ENCODE results near the gene SENP8. TPM values are rescaled to one million over a fixed set of nuclear protein-coding genes. Genes with fewer than 3 reads are reported as not detected.

The SENP8 gene
- total RNA-seq, 6 experiments from 2014 or later: 3.4 to 4.8 (median 3.8) TPM

DNA sequence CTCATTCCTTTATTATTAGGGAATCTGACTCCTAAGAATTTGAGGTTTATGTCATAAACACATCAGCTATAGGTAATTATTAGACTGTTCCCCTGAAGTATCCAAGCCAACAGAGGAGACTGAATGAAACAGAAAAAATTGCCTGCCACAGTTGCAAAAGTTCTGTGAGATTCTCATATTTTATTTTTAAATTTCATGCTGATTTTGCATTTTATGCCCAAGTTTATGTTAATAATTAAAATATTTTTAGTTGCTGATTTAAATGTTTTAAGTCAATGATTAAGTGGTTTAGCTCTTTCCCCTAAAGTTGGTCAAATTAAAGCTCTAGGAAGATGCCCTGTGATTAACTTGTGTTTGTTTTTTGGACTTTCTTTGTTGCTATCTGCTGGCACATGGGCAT lies 10.2 kb downstream of the SENP8 start:
- no peak for DNase-seq
- Mint-ChIP-seq H3K27me3 (ENCODE audit: insufficient read depth) (no peaks in the 10 kb centered on the region), H3K4me1 (ENCODE audit: low read depth) (no peaks in the 10 kb centered on the region), H3K36me3 (ENCODE audit: low read depth) (no peaks in the 10 kb centered on the region), H3K27ac (no peak overlapping the region), H3K4me3 (no peak overlapping the region), H3K9me3 (no peaks in the 10 kb centered on the region)
- TF ChIP-seq, protein P1, sequence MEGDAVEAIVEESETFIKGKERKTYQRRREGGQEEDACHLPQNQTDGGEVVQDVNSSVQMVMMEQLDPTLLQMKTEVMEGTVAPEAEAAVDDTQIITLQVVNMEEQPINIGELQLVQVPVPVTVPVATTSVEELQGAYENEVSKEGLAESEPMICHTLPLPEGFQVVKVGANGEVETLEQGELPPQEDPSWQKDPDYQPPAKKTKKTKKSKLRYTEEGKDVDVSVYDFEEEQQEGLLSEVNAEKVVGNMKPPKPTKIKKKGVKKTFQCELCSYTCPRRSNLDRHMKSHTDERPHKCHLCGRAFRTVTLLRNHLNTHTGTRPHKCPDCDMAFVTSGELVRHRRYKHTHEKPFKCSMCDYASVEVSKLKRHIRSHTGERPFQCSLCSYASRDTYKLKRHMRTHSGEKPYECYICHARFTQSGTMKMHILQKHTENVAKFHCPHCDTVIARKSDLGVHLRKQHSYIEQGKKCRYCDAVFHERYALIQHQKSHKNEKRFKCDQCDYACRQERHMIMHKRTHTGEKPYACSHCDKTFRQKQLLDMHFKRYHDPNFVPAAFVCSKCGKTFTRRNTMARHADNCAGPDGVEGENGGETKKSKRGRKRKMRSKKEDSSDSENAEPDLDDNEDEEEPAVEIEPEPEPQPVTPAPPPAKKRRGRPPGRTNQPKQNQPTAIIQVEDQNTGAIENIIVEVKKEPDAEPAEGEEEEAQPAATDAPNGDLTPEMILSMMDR (IDR thresholded peaks at IDR 0.05): no peak

GRCh38 chr15:72130272-72130671 lies 12.1 kb downstream of the SENP8 start:
- Mint-ChIP-seq H3K36me3 (ENCODE audit: low read depth) (no peaks in the 10 kb centered on the region), H3K9me3 (no peaks in the 10 kb centered on the region), H3K27me3 (ENCODE audit: insufficient read depth) (no peaks in the 10 kb centered on the region; the same call in 1 of the 2 replicates), H3K27ac (no peak overlapping the region), H3K4me1 (ENCODE audit: low read depth) (no peaks in the 10 kb centered on the region), H3K4me3 (no peak overlapping the region)
- TF ChIP-seq, protein P1 (IDR thresholded peaks at IDR 0.05): no peak
- DNase-seq: no peak

DNA sequence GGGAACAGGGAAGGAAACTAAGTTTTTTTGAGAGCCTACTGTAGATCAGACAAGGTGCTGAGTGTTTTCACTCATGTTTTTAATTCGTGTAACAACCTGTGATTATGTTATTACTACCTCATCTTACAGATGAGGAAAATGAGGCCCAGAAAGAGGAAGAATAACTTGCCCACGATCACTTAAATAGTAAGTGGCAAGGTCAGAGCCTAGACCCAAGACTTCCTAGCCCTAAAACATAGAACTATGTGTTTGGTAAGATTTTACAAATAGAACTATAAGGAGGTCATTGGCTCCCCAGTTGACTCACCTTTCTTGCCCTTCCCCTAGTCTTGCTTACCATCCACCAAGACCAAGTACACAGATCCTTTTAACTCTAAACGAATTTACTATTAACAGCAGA lies 13.7 kb downstream of the SENP8 start:
- no peak overlapping the region for H3K27ac Mint-ChIP-seq
- no peaks in the 10 kb centered on the region; the same call in 1 of the 2 replicates for H3K27me3 Mint-ChIP-seq (ENCODE audit: insufficient read depth)
- no peaks in the 10 kb centered on the region for H3K36me3 Mint-ChIP-seq (ENCODE audit: low read depth)
- peaks cover 9% of the 10 kb centered on the region for H3K4me1 Mint-ChIP-seq (ENCODE audit: low read depth)
- no peak overlapping the region for H3K4me3 Mint-ChIP-seq
- H3K9me3 Mint-ChIP-seq: no peaks in the 10 kb centered on the region
- DNase-seq: no peak
- TF ChIP-seq, protein P1 (IDR thresholded peaks at IDR 0.05): no peak

DNA sequence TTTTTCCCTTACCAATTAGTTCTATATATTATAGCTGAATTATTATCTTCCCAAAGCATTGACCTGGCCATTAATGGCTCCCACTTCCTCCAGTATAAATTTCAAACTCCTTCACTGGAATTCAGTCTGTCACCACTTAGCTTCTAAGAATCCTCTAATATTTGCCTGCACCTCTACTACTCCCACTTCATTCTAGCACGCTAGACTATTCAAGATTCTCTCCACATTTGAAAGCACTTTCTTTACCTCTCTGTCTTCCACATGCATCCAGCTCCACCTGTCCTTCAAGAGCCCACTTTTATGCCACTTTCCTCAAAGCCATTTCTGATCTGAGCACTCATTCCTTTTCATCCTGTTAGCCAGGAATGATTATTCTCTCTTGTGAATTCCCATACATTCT lies 15.0 kb downstream of the SENP8 start:
- no peak for DNase-seq
- no peaks in the 10 kb centered on the region for H3K9me3 Mint-ChIP-seq
- TF ChIP-seq, protein P1 (IDR thresholded peaks at IDR 0.05): no peak
- no peak overlapping the region for H3K4me3 Mint-ChIP-seq
- no peaks in the 10 kb centered on the region; the same call in 1 of the 2 replicates for H3K27me3 Mint-ChIP-seq (ENCODE audit: insufficient read depth)
- no peak overlapping the region for H3K27ac Mint-ChIP-seq
- H3K4me1 Mint-ChIP-seq (ENCODE audit: low read depth): peaks cover 9% of the 10 kb centered on the region
- no peaks in the 10 kb centered on the region for H3K36me3 Mint-ChIP-seq (ENCODE audit: low read depth)

DNA sequence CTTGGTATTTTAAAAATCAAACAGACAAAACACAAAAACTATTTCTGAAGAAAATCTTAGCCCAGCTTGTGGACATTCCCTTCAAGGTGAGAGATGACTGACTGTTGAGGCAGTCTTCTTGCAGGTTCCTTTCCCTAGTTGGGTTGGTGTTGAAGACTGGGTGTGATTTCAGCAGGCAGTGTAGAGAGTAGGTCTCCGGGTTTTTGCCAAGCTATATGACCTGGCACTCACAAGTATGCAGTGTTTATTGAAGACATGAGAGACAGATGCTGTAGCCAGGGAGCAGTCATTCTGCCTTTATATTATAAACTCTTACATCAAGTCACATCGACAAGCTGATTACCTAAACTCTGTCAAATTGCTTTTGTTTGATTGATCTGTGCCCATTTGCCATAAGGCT lies 17.5 kb downstream of the SENP8 start:
- Mint-ChIP-seq H3K9me3 (no peaks in the 10 kb centered on the region), H3K4me1 (ENCODE audit: low read depth) (peaks cover 9% of the 10 kb centered on the region), H3K4me3 (no peak overlapping the region), H3K27me3 (ENCODE audit: insufficient read depth) (no peaks in the 10 kb centered on the region; the same call in 1 of the 2 replicates), H3K36me3 (ENCODE audit: low read depth) (no peaks in the 10 kb centered on the region), H3K27ac (no peak overlapping the region)
- DNase-seq: no peak
- TF ChIP-seq, protein P1 (IDR thresholded peaks at IDR 0.05): no peak

Measured in HFFc6 (cell line).